ENCODE measurements around the gene TMSB10.
A peak's percentile ranks its signal among the peaks of the same experiment; 100 is the strongest.
"Not testable (repeated sequence)": the region's sequence is repeated elsewhere in the genome, so short reads cannot be mapped to it uniquely, and the experiment has no call there.

The TMSB10 gene

GRCh38 chr2:84905181-84906107 lies at the start of gene TMSB10:
Gene TMSB10, plus strand, starts transcription at chr2:84905656.
- DNase-seq = peak; percentile 92 to 93

- DNase-seq = peak; percentile 28 to 37
These were observed 49.7 kb upstream of the TMSB10 start for GRCh38 chr2:84855731-84856130.

- peak; percentile 61 to 64 for DNase-seq
These were observed 48.7 kb upstream of the TMSB10 start for GRCh38 chr2:84856787-84857186.

GRCh38 chr2:84857566-84857965 lies 47.9 kb upstream of the TMSB10 start:
- DNase-seq = no peak

GRCh38 chr2:84858123-84858522 lies 47.3 kb upstream of the TMSB10 start:
- peak; percentile 16 for DNase-seq

GRCh38 chr2:84858937-84859336 lies 46.5 kb upstream of the TMSB10 start:
- no peak for DNase-seq

GRCh38 chr2:84861539-84861938 lies 43.9 kb upstream of the TMSB10 start:
- peak in 1 of 2 experiments; percentile 24 for DNase-seq

- peak in 1 of 2 experiments; percentile 19 for DNase-seq
These were observed 43.5 kb upstream of the TMSB10 start for GRCh38 chr2:84862006-84862405.

- no peak for DNase-seq
These were observed 40.2 kb upstream of the TMSB10 start for GRCh38 chr2:84865181-84865783.

GRCh38 chr2:84866122-84866521 lies 39.3 kb upstream of the TMSB10 start:
- no peak for DNase-seq

GRCh38 chr2:84868327-84868726 lies 37.1 kb upstream of the TMSB10 start:
- DNase-seq = not testable (repeated sequence)

GRCh38 chr2:84870306-84870705 lies 35.1 kb upstream of the TMSB10 start:
- DNase-seq = peak; percentile 18 to 29

GRCh38 chr2:84872691-84873090 lies 32.8 kb upstream of the TMSB10 start:
- DNase-seq = peak in 1 of 2 experiments; percentile 1

GRCh38 chr2:84873350-84873749 lies 32.1 kb upstream of the TMSB10 start:
- peak; percentile 11 to 16 for DNase-seq

GRCh38 chr2:84874381-84875212 lies 30.9 kb upstream of the TMSB10 start:
- peak; percentile 25 for DNase-seq

GRCh38 chr2:84875213-84875560 lies 30.3 kb upstream of the TMSB10 start:
- peak in 1 of 2 experiments; percentile 26 for DNase-seq

- not testable (repeated sequence) for DNase-seq
These were observed 29.8 kb upstream of the TMSB10 start for GRCh38 chr2:84875619-84876018.

GRCh38 chr2:84876369-84876768 lies 29.1 kb upstream of the TMSB10 start:
- peak in 1 of 2 experiments; percentile 15 for DNase-seq

GRCh38 chr2:84878459-84878858 lies 27.0 kb upstream of the TMSB10 start:
- DNase-seq = peak; percentile 31 to 38

- DNase-seq = peak; percentile 25 to 29
These were observed 26.4 kb upstream of the TMSB10 start for GRCh38 chr2:84878896-84879583.

- DNase-seq = peak; percentile 57 to 60
These were observed 25.7 kb upstream of the TMSB10 start for GRCh38 chr2:84879584-84880394.

- DNase-seq = no peak
These were observed 25.1 kb upstream of the TMSB10 start for GRCh38 chr2:84880395-84880644.

Data from activated T-cell treated with anti-CD3 and anti-CD28 coated beads, Interleukin-2, amount 50 U/mL, for 48 hours (primary cell).